K562 (cell line): ENCODE data around the gene SLC6A9. TPM values are rescaled to one million over a fixed set of nuclear protein-coding genes. Genes with fewer than 3 reads are reported as not detected.

ENCODE experiments used
- CREB3L1 ChIP-seq: fragments of 450-650 bp; IDR thresholded peaks from 2 replicates; pipeline ENCODE4 v1.6.1; 2014; ENCODE audit warnings: low read depth, mild to moderate bottlenecking, moderate library complexity, borderline replicate concordance
- E2F5 ChIP-seq: sonication (generic); formaldehyde crosslinking; IDR thresholded peaks from 2 replicates; pipeline ENCODE4 v1.8.0; 2022; ENCODE audit warnings: mild to moderate bottlenecking, missing genetic modification reagents
- ETV6 ChIP-seq, 3 experiments: fragments of 150-350 bp in 1 of 3; sonication (generic) in 1 of 3; formaldehyde crosslinking in 1 of 3; IDR thresholded peaks; 2 replicates each; pipeline versions ENCODE4 v1.6.1 to v1.8.0; 2014 to 2022; ENCODE audit warnings: borderline replicate concordance in 2 of 3, low read depth in 2 of 3, antibody characterized with exemption in 1 of 3, low read length in 1 of 3, mild to moderate bottlenecking in 1 of 3, missing genetic modification reagents in 1 of 3
- FOSL1 ChIP-seq: fragments of 200-800 bp; sonication (Bioruptor generic); conservative IDR thresholded peaks from 2 replicates; pipeline ENCODE4 v1.6.1; 2016; ENCODE audit warnings: missing genetic modification characterization, missing compliant biosample characterization
- ILF3 ChIP-seq: fragments of 450-650 bp; IDR thresholded peaks from 2 replicates; pipeline ENCODE4 v1.6.1; 2018; ENCODE audit warnings: antibody characterized with exemption, mild to moderate bottlenecking, moderate library complexity, borderline replicate concordance
- PBX2 ChIP-seq, 2 experiments: IDR thresholded peaks in 1 of 2; conservative IDR thresholded peaks in 1 of 2; 2 replicates each; pipeline ENCODE4 v1.6.1; 2016; ENCODE audit warnings: low read depth in 2 of 2, mild to moderate bottlenecking in 1 of 2, missing compliant biosample characterization in 1 of 2, missing genetic modification characterization in 1 of 2, moderate library complexity in 1 of 2
- POLR2AphosphoS5 ChIP-seq: IDR thresholded peaks from 2 replicates; pipeline ENCODE4 v1.6.1; 2011; ENCODE audit warnings: mild to moderate bottlenecking, low read depth, low read length, moderate library complexity; ENCODE audit not compliant: control insufficient read depth, insufficient read depth
- SMAD2 ChIP-seq: fragments of 150-350 bp; IDR thresholded peaks from 2 replicates; pipeline ENCODE4 v1.6.1; 2014; ENCODE audit warnings: low read depth, mild to moderate bottlenecking, low read length
- SRF ChIP-seq, 2 experiments: fragments of 250-450, 450-650 bp in 1 of 2; sonication (Bioruptor Pico) in 1 of 2; sonication (generic) in 1 of 2; formaldehyde crosslinking; IDR thresholded peaks; 2 replicates each; pipeline versions ENCODE4 v1.5.0 to v1.5.1; 2020 to 2022; ENCODE audit warnings: mild to moderate bottlenecking in 1 of 2, missing genetic modification reagents in 1 of 2
- TAF15 ChIP-seq: fragments of 200-400 bp; formaldehyde crosslinking; IDR thresholded peaks from 2 replicates; pipeline ENCODE4 v1.6.1; 2017; ENCODE audit warnings: mild to moderate bottlenecking, low read depth, low read length, moderate library complexity
- U2AF1 ChIP-seq: fragments of 200-400 bp; formaldehyde crosslinking; optimal IDR thresholded peaks from 2 replicates; pipeline ENCODE3; 2017; ENCODE audit warnings: mild to moderate bottlenecking, low read depth, low read length, moderate library complexity
- ZBTB17 ChIP-seq: fragments of 450-650 bp; formaldehyde crosslinking; IDR thresholded peaks from 2 replicates; pipeline ENCODE4 v1.4.0; 2020; ENCODE audit warnings: mild to moderate bottlenecking
- ZBTB5 ChIP-seq: fragments of 450-650 bp; IDR thresholded peaks from 2 replicates; pipeline ENCODE4 v1.6.1; 2017; ENCODE audit warnings: antibody characterized with exemption
- ZNF12 ChIP-seq: sonication (generic); formaldehyde crosslinking; IDR thresholded peaks from 2 replicates; pipeline ENCODE4 v1.4.0; 2020; ENCODE audit warnings: mild to moderate bottlenecking, missing genetic modification reagents
- ZNF239 ChIP-seq: fragments of 250-450 bp; sonication (Bioruptor Pico); IDR thresholded peaks from 2 replicates; pipeline ENCODE4 v1.4.0; 2020; ENCODE audit warnings: mild to moderate bottlenecking
- ZNF3 ChIP-seq: fragments of 250-450 bp; sonication (Bioruptor Pico); IDR thresholded peaks from 2 replicates; pipeline ENCODE4 v1.5.0; 2021; ENCODE audit warnings: mild to moderate bottlenecking, moderate library complexity
- ZSCAN32 ChIP-seq: fragments of 450-650 bp; formaldehyde crosslinking; IDR thresholded peaks from 2 replicates; pipeline ENCODE4 v1.4.0; 2020; ENCODE audit warnings: mild to moderate bottlenecking, moderate library complexity
- polyA plus RNA-seq, 8 experiments: library from polyadenylated mRNA; depleted of rRNA in 4 of 8; stranded (reverse) in 5 of 8; unstranded in 3 of 8; fragments of >200 nt; fragmentation: Nextera tagmentation in 2 of 8; fragmentation: Illumina TruSeq in 1 of 8; extraction: Ambion mirVana in 2 of 8; extraction: Trizol in 1 of 8; gene quantifications; 2 replicates each; pipeline versions ENCODE4 v1.2.1 to v1.2.3, GENCODE V29; 2011 to 2014; ENCODE audit warnings: inconsistent platforms in 1 of 8, missing spikeins in 1 of 8
- total RNA-seq, 7 experiments: library from RNA; depleted of rRNA in 6 of 7; stranded (reverse); fragments of >200 nt in 6 of 7; fragmentation: Illumina TruSeq in 2 of 7; extraction: Trizol in 2 of 7; gene quantifications; 2 replicates each; pipeline versions ENCODE4 v1.2.1 to v1.2.3, GENCODE V29; 2011 to 2021; ENCODE audit warnings: low replicate concordance in 1 of 7

The SLC6A9 gene
- total and polyA plus RNA-seq, 9 of the 15 experiments (the other 6 are each of a cell fraction or from before 2014, with no cell fraction given) = 0.17 to 18.7 (median 2.9) TPM

- 0 out of 2 replicates have a peak, but pooled peaks have one; percentile 52 for TF ChIP-seq E2F5 (CRISPR knock-in tag)
- TF ChIP-seq ZNF239 = no peak
- no peak for TF ChIP-seq ETV6 (IDR thresholded peaks at IDR 0.05; ENCODE audit: borderline replicate concordance in 1 of 2, low read depth in 2 of 2, low read length in 1 of 2)
- no peak for TF ChIP-seq ETV6 (CRISPR knock-in tag; IDR thresholded peaks at IDR 0.05; ENCODE audit: borderline replicate concordance)
- 0 out of 2 replicates have a peak, but pooled peaks have one; percentile 55 for TF ChIP-seq ZBTB17 (CRISPR knock-in tag)
- TF ChIP-seq ZSCAN32 = no peak
- peak; percentile 82 for TF ChIP-seq CREB3L1
- TF ChIP-seq U2AF1 = no peak
- TF ChIP-seq ZBTB5 = no peak
- TF ChIP-seq FOSL1 (tag) = no peak
- TF ChIP-seq ZNF12 = no peak
- peak; percentile 51; the same call in 1 of the 2 replicates for TF ChIP-seq POLR2AphosphoS5
- TF ChIP-seq TAF15 = no peak
- TF ChIP-seq ZNF3 (CRISPR knock-in tag) = no peak
- no peak for TF ChIP-seq ILF3
- TF ChIP-seq SRF (CRISPR knock-in tag; IDR thresholded peaks at IDR 0.05) = 0 out of 4 replicates have a peak, but pooled peaks of 1 of the 2 experiments have one; percentile 45
- no peak for TF ChIP-seq PBX2 (CRISPR knock-in tag; IDR thresholded peaks at IDR 0.05; ENCODE audit: low read depth)
- no peak for TF ChIP-seq PBX2 (tag; conservative IDR thresholded peaks at IDR 0.05; ENCODE audit: low read depth)
- TF ChIP-seq SMAD2 = no peak
Observed at GRCh38 chr1:43969746-43970466, 61.4 kb downstream of the SLC6A9 start, which contains the start of gene DPH2 (continued).
